Neural progenitor cell (in vitro differentiated cells): ENCODE results near the gene MLKL. TPM values are rescaled to one million over a fixed set of nuclear protein-coding genes. Genes with fewer than 3 reads are reported as not detected.
A peak's percentile ranks its signal among the peaks of the same experiment; 100 is the strongest.

ENCODE experiments used
- DNase-seq: peaks from one replicate; pipeline ENCODE4 v3.0.0-alpha.2; 2016; ENCODE audit warnings: low spot score
- H2AFZ ChIP-seq: fragments of 200-600 bp; sonication (generic); replicated peaks from 2 replicates; pipeline ENCODE4 v1.6.1; 2016; ENCODE audit warnings: antibody characterized with exemption
- H3F3A ChIP-seq: fragments of 200-600 bp; sonication (generic); 2 replicates; pipeline ENCODE4 v1.6.1; 2016; ENCODE audit warnings: antibody characterized with exemption, low read depth
- H3K27ac ChIP-seq: fragments of 200-600 bp; sonication (generic); 2 replicates; pipeline ENCODE4 v1.5.1; 2016; ENCODE audit warnings: mild to moderate bottlenecking
- H3K27me3 ChIP-seq: fragments of 200-600 bp; sonication (generic); 2 replicates; pipeline ENCODE4 v1.6.1; 2016; ENCODE audit warnings: mild to moderate bottlenecking, moderate library complexity
- H3K36me3 ChIP-seq: fragments of 200-600 bp; sonication (generic); 2 replicates; pipeline ENCODE4 v1.5.1; 2016
- H3K4me1 ChIP-seq: fragments of 200-600 bp; sonication (generic); 2 replicates; pipeline ENCODE4 v1.6.1; 2016; ENCODE audit warnings: mixed run types
- H3K4me2 ChIP-seq: fragments of 200-600 bp; sonication (generic); 2 replicates; pipeline ENCODE4 v1.6.1; 2016
- H3K4me3 ChIP-seq: fragments of 200-600 bp; sonication (generic); 2 replicates; pipeline ENCODE4 v1.5.1; 2016
- H3K79me2 ChIP-seq: fragments of 200-600 bp; sonication (generic); 2 replicates; pipeline ENCODE4 v1.6.1; 2016; ENCODE audit warnings: low read depth
- H3K9ac ChIP-seq: fragments of 200-600 bp; sonication (generic); 2 replicates; pipeline ENCODE4 v1.6.1; 2016
- H3K9me3 ChIP-seq: fragments of 200-600 bp; sonication (generic); 2 replicates; pipeline ENCODE4 v1.5.1; 2016; ENCODE audit warnings: low read depth
- H4K20me1 ChIP-seq: fragments of 200-600 bp; sonication (generic); 2 replicates; pipeline ENCODE4 v1.6.1; 2016; ENCODE audit warnings: low read depth
- H3K27ac Mint-ChIP-seq: 3 replicates; pipeline ENCODE4 v1.8.0; 2021; ENCODE audit warnings: mixed read lengths
- H3K27me3 Mint-ChIP-seq: 2 replicates; pipeline ENCODE4 v1.8.0; 2022; ENCODE audit warnings: low read depth, mild to moderate bottlenecking, inconsistent platforms, moderate library complexity, mixed read lengths; ENCODE audit not compliant: insufficient read depth
- H3K36me3 Mint-ChIP-seq: 3 replicates; pipeline ENCODE4 v1.8.0; 2021; ENCODE audit warnings: mixed read lengths
- H3K4me1 Mint-ChIP-seq: 3 replicates; pipeline ENCODE4 v1.8.0; 2021; ENCODE audit warnings: mixed read lengths
- H3K4me3 Mint-ChIP-seq: 3 replicates; pipeline ENCODE4 v1.8.0; 2021; ENCODE audit warnings: mild to moderate bottlenecking, moderate library complexity, mixed read lengths
- H3K9me3 Mint-ChIP-seq: 3 replicates; pipeline ENCODE4 v1.8.0; 2020; ENCODE audit warnings: mixed read lengths
- EZH2 ChIP-seq: fragments of 200-600 bp; sonication (generic); IDR thresholded peaks from 2 replicates; pipeline ENCODE4 v1.6.1; 2017; ENCODE audit warnings: antibody characterized with exemption, mild to moderate bottlenecking, moderate library complexity
- EZH2phosphoT487 ChIP-seq: fragments of 200-600 bp; sonication (generic); IDR thresholded peaks from 2 replicates; pipeline ENCODE4 v1.6.1; 2017; ENCODE audit warnings: antibody characterized with exemption
- total RNA-seq: library from RNA; depleted of rRNA; stranded (reverse); fragments of >200 nt; gene quantifications from 2 replicates; pipeline ENCODE4 v1.2.3, GENCODE V29; 2015; ENCODE audit warnings: low replicate concordance
- TF ChIP-seq, protein P1 (sequence below): fragments of 200-600 bp; sonication (generic); IDR thresholded peaks from 2 replicates; pipeline ENCODE4 v1.5.1; 2017; ENCODE audit warnings: antibody characterized with exemption, mild to moderate bottlenecking

The MLKL gene
- total RNA-seq, 1 donor from 2014 or later, result 0.04 TPM

GRCh38 chr16:74666425-74667254 is 34.0 kb downstream of the MLKL start, which contains the start of gene RFWD3:
TSS of gene RFWD3 (minus strand) at chr16:74666877. CDS start at chr16:74661449, 5,428 bp downstream.
- Histone ChIP-seq H3K36me3 (peaks cover 9% of the 10 kb centered on the region), H3K4me3 (peak within 1 kb of the TSS; percentile 81), H2AFZ (peak within 1 kb of the TSS; percentile 98), H3K4me1 (no peaks in the 10 kb centered on the region), H3F3A (no peaks in the 10 kb centered on the region), H3K9me3 (no peaks in the 10 kb centered on the region), H3K9ac (peak within 1 kb of the TSS; percentile 83), H3K27me3 (peaks cover 9% of the 10 kb centered on the region), H3K4me2 (peak within 1 kb of the TSS; percentile 87), H3K79me2 (peaks cover 50% of the 10 kb centered on the region), H3K27ac (peak within 1 kb of the TSS; percentile 42), H4K20me1 (peaks cover 18% of the 10 kb centered on the region)
- Mint-ChIP-seq H3K4me3 (peak within 1 kb of the TSS; percentile 100), H3K9me3 (peaks cover 18% of the 10 kb centered on the region), H3K36me3 (peaks cover 23% of the 10 kb centered on the region), H3K4me1 (peaks cover 11% of the 10 kb centered on the region), H3K27me3 (peaks cover 8% of the 10 kb centered on the region), H3K27ac (peak within 1 kb of the TSS; percentile 98)
- peak; percentile 98 for DNase-seq
- TF ChIP-seq, protein P1, sequence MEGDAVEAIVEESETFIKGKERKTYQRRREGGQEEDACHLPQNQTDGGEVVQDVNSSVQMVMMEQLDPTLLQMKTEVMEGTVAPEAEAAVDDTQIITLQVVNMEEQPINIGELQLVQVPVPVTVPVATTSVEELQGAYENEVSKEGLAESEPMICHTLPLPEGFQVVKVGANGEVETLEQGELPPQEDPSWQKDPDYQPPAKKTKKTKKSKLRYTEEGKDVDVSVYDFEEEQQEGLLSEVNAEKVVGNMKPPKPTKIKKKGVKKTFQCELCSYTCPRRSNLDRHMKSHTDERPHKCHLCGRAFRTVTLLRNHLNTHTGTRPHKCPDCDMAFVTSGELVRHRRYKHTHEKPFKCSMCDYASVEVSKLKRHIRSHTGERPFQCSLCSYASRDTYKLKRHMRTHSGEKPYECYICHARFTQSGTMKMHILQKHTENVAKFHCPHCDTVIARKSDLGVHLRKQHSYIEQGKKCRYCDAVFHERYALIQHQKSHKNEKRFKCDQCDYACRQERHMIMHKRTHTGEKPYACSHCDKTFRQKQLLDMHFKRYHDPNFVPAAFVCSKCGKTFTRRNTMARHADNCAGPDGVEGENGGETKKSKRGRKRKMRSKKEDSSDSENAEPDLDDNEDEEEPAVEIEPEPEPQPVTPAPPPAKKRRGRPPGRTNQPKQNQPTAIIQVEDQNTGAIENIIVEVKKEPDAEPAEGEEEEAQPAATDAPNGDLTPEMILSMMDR, result no peak
- TF ChIP-seq EZH2phosphoT487 (no peak), EZH2 (no peak)

DNA sequence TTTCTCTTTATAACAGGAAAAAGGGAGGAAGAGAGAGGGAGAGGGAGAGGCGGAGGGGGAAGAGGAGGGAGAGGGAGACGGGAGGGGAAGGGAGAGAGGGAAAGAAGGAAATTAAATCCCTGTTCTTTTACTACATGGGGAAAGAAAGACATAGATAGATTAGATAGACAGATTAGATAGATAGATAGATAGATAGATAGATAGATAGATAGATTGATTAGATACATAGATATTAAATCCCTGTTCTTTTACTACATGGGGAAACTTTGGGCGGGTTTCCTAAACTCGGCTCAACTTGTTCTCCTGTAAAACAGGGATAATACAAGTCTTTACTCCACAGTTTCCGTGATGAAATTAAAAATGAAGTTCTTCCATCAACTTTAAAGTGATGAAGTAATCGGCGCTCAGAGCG is 34.6 kb downstream of the MLKL start:
- Mint-ChIP-seq H3K36me3 (peaks cover 23% of the 10 kb centered on the region), H3K4me1 (peaks cover 11% of the 10 kb centered on the region), H3K9me3 (peaks cover 18% of the 10 kb centered on the region), H3K4me3 (peak overlapping the region; percentile 100), H3K27me3 (peaks cover 8% of the 10 kb centered on the region), H3K27ac (no peak overlapping the region)
- H3K9me3 ChIP-seq, result no peaks in the 10 kb centered on the region
- H3F3A ChIP-seq, result no peaks in the 10 kb centered on the region
- peaks cover 57% of the 10 kb centered on the region for H3K79me2 ChIP-seq
- TF ChIP-seq EZH2, result no peak
- TF ChIP-seq EZH2phosphoT487, result no peak
- peaks cover 9% of the 10 kb centered on the region for H3K36me3 ChIP-seq
- peak overlapping the region; percentile 85 for H3K4me2 ChIP-seq
- peak overlapping the region; percentile 83 for H3K9ac ChIP-seq
- no peak for DNase-seq
- H3K4me1 ChIP-seq, result no peaks in the 10 kb centered on the region
- H3K27me3 ChIP-seq, result peaks cover 9% of the 10 kb centered on the region
- peaks cover 24% of the 10 kb centered on the region for H4K20me1 ChIP-seq
- peak overlapping the region; percentile 81 for H3K4me3 ChIP-seq
- H3K27ac ChIP-seq, result no peak overlapping the region
- H2AFZ ChIP-seq, result no peak overlapping the region

DNA sequence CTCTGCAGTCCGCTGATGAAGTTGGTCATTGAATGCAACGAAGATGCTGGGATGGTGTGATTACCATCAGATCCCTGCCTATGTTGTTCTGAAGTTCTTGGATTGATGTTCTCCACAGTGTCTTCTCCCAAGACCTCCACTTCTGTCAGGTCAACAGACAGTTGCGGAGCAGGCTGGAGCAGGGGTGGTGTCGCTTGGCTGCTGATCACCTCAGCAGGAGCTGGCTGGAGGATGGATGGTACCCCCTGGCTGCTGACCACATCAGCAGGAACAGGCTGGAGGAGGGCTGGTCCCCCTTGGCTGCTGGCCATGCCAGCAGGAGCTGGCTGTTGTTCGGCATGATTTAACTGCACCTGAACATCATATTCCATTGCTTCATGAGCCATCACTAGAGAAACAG is 39.6 kb downstream of the MLKL start:
- Histone ChIP-seq H3K27me3 (no peaks in the 10 kb centered on the region), H3K79me2 (peaks cover 100% of the 10 kb centered on the region), H3K4me1 (no peaks in the 10 kb centered on the region), H3K4me3 (no peak overlapping the region), H3K9me3 (no peaks in the 10 kb centered on the region), H4K20me1 (peaks cover 72% of the 10 kb centered on the region), H3K9ac (no peak overlapping the region), H3K27ac (no peak overlapping the region), H3F3A (no peaks in the 10 kb centered on the region), H3K4me2 (no peak overlapping the region), H2AFZ (no peak overlapping the region), H3K36me3 (peaks cover 18% of the 10 kb centered on the region)
- TF ChIP-seq EZH2 (no peak), EZH2phosphoT487 (no peak)
- TF ChIP-seq, protein P1, result no peak
- no peak for DNase-seq
- Mint-ChIP-seq H3K9me3 (no peaks in the 10 kb centered on the region), H3K4me1 (peaks cover 11% of the 10 kb centered on the region), H3K27ac (no peak overlapping the region), H3K27me3 (peaks cover 4% of the 10 kb centered on the region), H3K4me3 (no peak overlapping the region), H3K36me3 (peaks cover 49% of the 10 kb centered on the region)

- H3K4me1 ChIP-seq, result no peaks in the 10 kb centered on the region
- Mint-ChIP-seq H3K36me3 (peaks cover 49% of the 10 kb centered on the region), H3K9me3 (no peaks in the 10 kb centered on the region), H3K27ac (no peak overlapping the region), H3K27me3 (peaks cover 4% of the 10 kb centered on the region), H3K4me3 (no peak overlapping the region), H3K4me1 (peaks cover 11% of the 10 kb centered on the region)
- DNase-seq, result no peak
- H3F3A ChIP-seq, result peaks cover 6% of the 10 kb centered on the region
- TF ChIP-seq EZH2phosphoT487 (no peak), EZH2 (no peak)
- TF ChIP-seq, protein P1, result no peak
- H2AFZ ChIP-seq, result no peak overlapping the region
- no peak overlapping the region for H3K4me2 ChIP-seq
- peaks cover 100% of the 10 kb centered on the region for H3K79me2 ChIP-seq
- no peak overlapping the region for H3K4me3 ChIP-seq
- no peaks in the 10 kb centered on the region for H3K9me3 ChIP-seq
- no peaks in the 10 kb centered on the region for H3K27me3 ChIP-seq
- H3K27ac ChIP-seq, result no peak overlapping the region
- peaks cover 79% of the 10 kb centered on the region for H4K20me1 ChIP-seq
- H3K9ac ChIP-seq, result no peak overlapping the region
- peaks cover 18% of the 10 kb centered on the region for H3K36me3 ChIP-seq
Measured at GRCh38 chr16:74660383-74660782, 40.3 kb downstream of the MLKL start.
